ENCODE results near the gene ARL2BP. TPM values are rescaled to one million over a fixed set of nuclear protein-coding genes. Genes with fewer than 3 reads are reported as not detected.

ARL2BP gene
- total RNA-seq, 1 donor from 2014 or later: 35.9 TPM

DNA sequence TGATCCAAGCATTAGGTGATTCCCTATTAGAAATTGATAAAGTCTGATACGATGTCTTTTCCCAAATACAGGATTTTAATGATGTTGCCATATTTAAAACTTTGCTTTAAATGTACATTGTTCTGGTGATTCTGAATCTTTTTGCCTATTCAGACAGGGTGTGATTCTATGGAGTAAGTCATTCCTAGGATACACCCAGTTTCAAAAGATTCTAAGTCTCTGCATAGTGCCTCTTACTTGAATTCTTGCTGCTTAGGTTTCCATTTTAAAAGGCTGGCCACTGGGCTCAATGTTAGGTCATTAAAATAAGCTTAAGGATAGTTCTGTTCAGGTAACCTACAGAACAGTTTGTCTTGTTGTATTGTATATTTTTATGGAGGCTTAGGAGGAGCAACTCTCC is 22.0 kb upstream of the ARL2BP start:
- no peak for DNase-seq (ENCODE audit: low spot score in 2 of 2, unreplicated experiment in 2 of 2)
- Mint-ChIP-seq H3K27ac (no peak overlapping the region), H3K27me3 (ENCODE audit: low read depth) (no peaks in the 10 kb centered on the region), H3K36me3 (peaks cover 45% of the 10 kb centered on the region), H3K9me3 (peaks cover 17% of the 10 kb centered on the region), H3K4me3 (no peak overlapping the region), H3K4me1 (peaks cover 9% of the 10 kb centered on the region)
- TF ChIP-seq CTCF (IDR thresholded peaks at IDR 0.05; ENCODE audit: unreplicated experiment): no peak

- H3K27me3 Mint-ChIP-seq (ENCODE audit: low read depth): no peaks in the 10 kb centered on the region
- DNase-seq (ENCODE audit: low spot score in 2 of 2, unreplicated experiment in 2 of 2): no peak
- H3K27ac Mint-ChIP-seq: no peak overlapping the region
- peaks cover 32% of the 10 kb centered on the region for H3K36me3 Mint-ChIP-seq
- peaks cover 9% of the 10 kb centered on the region for H3K4me1 Mint-ChIP-seq
- no peak for TF ChIP-seq CTCF (IDR thresholded peaks at IDR 0.05; ENCODE audit: unreplicated experiment)
- H3K9me3 Mint-ChIP-seq: peaks cover 4% of the 10 kb centered on the region
- H3K4me3 Mint-ChIP-seq: no peak overlapping the region
These were observed 20.3 kb upstream of the ARL2BP start for GRCh38 chr16:57224651-57225335.

- no peaks in the 10 kb centered on the region for H3K27me3 Mint-ChIP-seq (ENCODE audit: low read depth)
- DNase-seq (ENCODE audit: low spot score in 2 of 2, unreplicated experiment in 2 of 2): no peak
- no peak overlapping the region for H3K27ac Mint-ChIP-seq
- TF ChIP-seq CTCF (IDR thresholded peaks at IDR 0.05; ENCODE audit: unreplicated experiment): no peak
- H3K9me3 Mint-ChIP-seq: no peaks in the 10 kb centered on the region
- peaks cover 9% of the 10 kb centered on the region for H3K4me1 Mint-ChIP-seq
- peaks cover 29% of the 10 kb centered on the region for H3K36me3 Mint-ChIP-seq
- H3K4me3 Mint-ChIP-seq: no peak overlapping the region
These were observed 19.1 kb upstream of the ARL2BP start for GRCh38 chr16:57225978-57226377.

GRCh38 chr16:57226701-57227621 is 18.1 kb upstream of the ARL2BP start:
- Mint-ChIP-seq H3K4me3 (no peak overlapping the region), H3K27ac (peak overlapping the region; percentile 83), H3K9me3 (no peaks in the 10 kb centered on the region), H3K27me3 (ENCODE audit: low read depth) (no peaks in the 10 kb centered on the region), H3K4me1 (peaks cover 9% of the 10 kb centered on the region), H3K36me3 (peaks cover 33% of the 10 kb centered on the region)
- no peak for DNase-seq (ENCODE audit: low spot score in 2 of 2, unreplicated experiment in 2 of 2)
- no peak for TF ChIP-seq CTCF (IDR thresholded peaks at IDR 0.05; ENCODE audit: unreplicated experiment)

DNA sequence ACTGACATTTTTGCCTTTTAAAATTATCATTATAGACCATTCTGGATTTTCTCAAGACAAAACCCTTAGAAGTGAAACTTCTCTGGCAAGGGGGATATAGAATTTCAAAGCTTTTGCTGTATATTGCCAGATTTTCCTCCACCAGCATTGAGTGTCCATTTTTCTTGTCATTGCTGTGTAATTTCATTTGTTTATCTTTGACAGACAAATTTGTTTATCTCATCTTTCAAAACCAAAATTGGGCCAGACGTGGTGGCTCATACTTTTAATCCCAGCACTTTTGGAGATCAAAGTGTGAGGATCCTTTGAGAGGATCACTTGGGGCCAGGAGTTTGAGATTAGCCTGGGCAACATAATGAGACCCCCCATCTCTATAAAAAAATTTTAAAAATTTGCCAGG is 16.0 kb upstream of the ARL2BP start:
- peaks cover 9% of the 10 kb centered on the region for H3K4me1 Mint-ChIP-seq
- TF ChIP-seq CTCF (IDR thresholded peaks at IDR 0.05; ENCODE audit: unreplicated experiment): no peak
- H3K27ac Mint-ChIP-seq: no peak overlapping the region
- H3K4me3 Mint-ChIP-seq: no peak overlapping the region
- no peak for DNase-seq (ENCODE audit: low spot score in 2 of 2, unreplicated experiment in 2 of 2)
- no peaks in the 10 kb centered on the region for H3K9me3 Mint-ChIP-seq
- no peaks in the 10 kb centered on the region for H3K27me3 Mint-ChIP-seq (ENCODE audit: low read depth)
- peaks cover 29% of the 10 kb centered on the region for H3K36me3 Mint-ChIP-seq
